Adipocyte (in vitro differentiated cells): ENCODE data around the gene NUTM2G.
"Not testable (repeated sequence)": the region's sequence is repeated elsewhere in the genome, so short reads cannot be mapped to it uniquely, and the experiment has no call there.

Source experiments
- DNase-seq: peaks from one replicate; pipeline ENCODE4 v3.0.0-alpha.2; 2015; ENCODE audit warnings: low read depth
- H3K27me3 ChIP-seq: replicated peaks from 2 replicates; pipeline ENCODE4 v1.7.0; 2013; ENCODE audit warnings: mild to moderate bottlenecking, low read length, moderate library complexity; ENCODE audit not compliant: control insufficient read depth, insufficient read depth
- H3K36me3 ChIP-seq: 2 replicates; pipeline ENCODE4 v1.7.0; 2013; ENCODE audit warnings: low read length, mild to moderate bottlenecking, moderate library complexity; ENCODE audit not compliant: control insufficient read depth, insufficient read depth, severe bottlenecking
- H3K4me1 ChIP-seq: 2 replicates; pipeline ENCODE4 v1.7.0; 2013; ENCODE audit warnings: mild to moderate bottlenecking, low read length, moderate library complexity; ENCODE audit not compliant: control insufficient read depth, insufficient read depth
- H3K4me3 ChIP-seq: 2 replicates; pipeline ENCODE4 v1.7.0; 2013; ENCODE audit warnings: mild to moderate bottlenecking, low read length, moderate library complexity
- H3K9ac ChIP-seq: 2 replicates; pipeline ENCODE4 v1.7.0; 2013; ENCODE audit warnings: mild to moderate bottlenecking, low read length, moderate library complexity
- H3K9me3 ChIP-seq: 2 replicates; pipeline ENCODE4 v1.7.0; 2013; ENCODE audit warnings: mild to moderate bottlenecking, low read length, moderate library complexity; ENCODE audit not compliant: control insufficient read depth

NUTM2G gene, protein sequence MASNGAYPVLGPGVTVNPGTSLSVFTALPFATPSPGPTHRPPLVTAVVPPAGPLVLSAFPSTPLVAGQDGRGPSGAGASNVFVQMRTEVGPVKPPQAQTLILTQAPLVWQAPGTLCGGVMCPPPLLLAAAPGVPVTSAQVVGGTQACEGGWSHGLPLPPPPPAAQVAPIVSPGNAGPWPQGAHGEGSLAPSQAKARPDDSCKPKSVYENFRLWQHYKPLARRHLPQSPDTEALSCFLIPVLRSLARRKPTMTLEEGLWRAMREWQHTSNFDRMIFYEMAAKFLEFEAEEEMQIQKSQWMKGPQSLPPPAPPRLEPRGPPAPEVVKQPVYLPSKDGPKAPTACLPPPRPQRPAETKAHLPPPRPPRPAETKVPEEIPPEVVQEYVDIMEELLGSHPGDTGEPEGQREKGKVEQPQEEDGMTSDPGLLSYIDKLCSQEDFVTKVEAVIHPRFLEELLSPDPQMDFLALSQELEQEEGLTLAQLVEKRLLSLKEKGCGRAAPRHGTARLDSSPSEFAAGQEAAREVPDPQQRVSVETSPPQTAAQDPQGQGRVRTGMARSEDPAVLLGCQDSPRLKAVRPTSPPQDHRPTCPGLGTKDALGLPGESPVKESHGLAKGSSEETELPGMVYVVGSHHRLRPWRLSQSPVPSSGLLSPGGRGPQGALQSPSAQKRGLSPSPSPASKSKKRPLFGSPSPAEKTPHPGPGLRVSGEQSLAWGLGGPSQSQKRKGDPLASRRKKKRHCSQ

DNA sequence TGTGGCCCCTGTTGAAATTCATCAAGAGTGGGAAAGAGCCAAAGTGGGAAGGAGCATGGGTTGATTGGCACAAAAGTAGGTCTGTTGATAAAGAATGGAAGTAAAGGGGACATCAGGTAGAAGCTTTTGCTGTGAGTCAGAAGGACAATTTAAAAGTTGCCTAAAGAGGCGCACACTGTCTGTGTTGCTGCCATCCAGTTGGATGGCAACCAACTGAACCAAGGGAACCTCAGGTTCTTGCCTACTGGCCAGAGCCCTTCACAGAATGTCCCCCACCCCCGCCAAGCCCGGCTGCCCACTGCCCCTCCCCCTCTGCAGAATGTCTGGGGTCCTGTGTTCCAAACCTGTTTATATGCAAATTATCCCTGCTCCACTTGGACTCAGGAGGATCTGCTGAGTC lies at the start of gene NUTM2G:
TSS of gene NUTM2G (plus strand) at position 301 of the 400 bp plus-strand sequence. CDS start 182 bp downstream, outside the sequence.
- H3K27me3 ChIP-seq, H3K36me3 ChIP-seq, H3K9me3 ChIP-seq, H3K9ac ChIP-seq, H3K4me1 ChIP-seq, H3K4me3 ChIP-seq, DNase-seq: not testable (repeated sequence)

DNA sequence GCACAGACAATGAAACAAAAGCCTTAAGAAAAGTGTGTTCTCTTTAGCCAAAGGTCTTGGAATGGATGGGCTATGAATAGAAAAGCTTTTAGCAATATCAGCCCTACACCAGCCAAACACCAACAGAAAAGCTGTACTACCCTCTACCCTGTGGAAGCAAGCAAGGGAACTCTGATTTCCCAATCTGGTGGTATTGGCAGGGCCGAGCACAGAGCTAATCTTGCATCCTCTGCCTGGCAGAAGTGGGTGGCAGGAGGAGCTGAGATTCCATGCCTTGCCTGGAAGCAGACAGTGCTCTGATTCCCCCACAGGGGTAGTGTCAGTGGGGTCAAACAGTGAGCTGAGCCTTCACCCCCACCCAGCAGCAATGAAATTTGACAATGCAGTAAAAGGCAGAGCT lies 44.7 kb upstream of the NUTM2G start:
- Histone ChIP-seq H3K4me1 (peaks cover 15% of the 10 kb centered on the region), H3K9me3 (no peaks in the 10 kb centered on the region), H3K9ac (no peak overlapping the region), H3K36me3 (no peaks in the 10 kb centered on the region), H3K27me3 (no peaks in the 10 kb centered on the region), H3K4me3 (no peak overlapping the region)
- no peak for DNase-seq

DNA sequence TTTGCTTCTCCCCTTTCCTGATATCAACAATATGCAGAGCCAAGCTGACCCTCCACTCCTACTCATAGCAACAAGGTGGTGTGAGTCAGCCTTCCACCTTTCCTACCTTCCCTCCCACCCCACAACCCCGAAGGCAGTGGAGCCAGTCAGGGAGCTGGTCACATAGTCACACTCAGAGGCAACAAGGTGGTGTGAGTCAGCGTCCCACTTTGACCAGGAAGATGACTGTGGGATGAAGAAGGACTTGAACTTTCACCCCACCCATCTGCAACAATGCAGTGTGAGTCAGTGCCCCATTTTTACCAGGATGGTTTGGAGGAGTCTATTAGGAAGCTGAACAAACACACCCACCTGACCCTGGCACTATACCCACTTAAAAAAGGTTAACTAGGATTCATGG lies 44.2 kb upstream of the NUTM2G start:
- H3K4me3 ChIP-seq: no peak overlapping the region
- no peaks in the 10 kb centered on the region for H3K27me3 ChIP-seq
- H3K9me3 ChIP-seq: no peaks in the 10 kb centered on the region
- DNase-seq: peak; percentile 23
- no peaks in the 10 kb centered on the region for H3K36me3 ChIP-seq
- H3K4me1 ChIP-seq: peaks cover 15% of the 10 kb centered on the region
- no peak overlapping the region for H3K9ac ChIP-seq

DNA sequence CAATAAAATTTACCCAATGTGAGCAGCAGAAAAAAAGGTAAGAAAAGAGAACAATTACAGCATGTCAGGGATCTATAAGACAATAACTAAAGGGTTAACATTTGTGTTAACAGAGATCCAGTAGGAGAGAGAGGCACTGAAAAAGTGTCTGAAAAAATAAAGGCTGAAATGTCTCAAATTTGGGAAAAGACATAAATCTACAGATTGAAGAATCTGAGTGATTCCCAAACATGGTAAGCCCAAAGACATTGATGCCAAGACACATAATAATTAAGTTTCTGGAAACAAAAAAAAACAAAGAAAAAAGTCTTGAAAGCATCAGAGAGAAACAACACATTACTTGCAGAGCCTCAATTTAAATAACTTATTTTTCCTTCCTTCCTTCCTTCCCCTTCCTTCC lies 43.2 kb upstream of the NUTM2G start:
- Histone ChIP-seq H3K27me3 (no peaks in the 10 kb centered on the region), H3K4me3 (no peak overlapping the region), H3K9ac (no peak overlapping the region), H3K9me3 (no peaks in the 10 kb centered on the region), H3K4me1 (peaks cover 15% of the 10 kb centered on the region), H3K36me3 (no peaks in the 10 kb centered on the region)
- no peak for DNase-seq

DNA sequence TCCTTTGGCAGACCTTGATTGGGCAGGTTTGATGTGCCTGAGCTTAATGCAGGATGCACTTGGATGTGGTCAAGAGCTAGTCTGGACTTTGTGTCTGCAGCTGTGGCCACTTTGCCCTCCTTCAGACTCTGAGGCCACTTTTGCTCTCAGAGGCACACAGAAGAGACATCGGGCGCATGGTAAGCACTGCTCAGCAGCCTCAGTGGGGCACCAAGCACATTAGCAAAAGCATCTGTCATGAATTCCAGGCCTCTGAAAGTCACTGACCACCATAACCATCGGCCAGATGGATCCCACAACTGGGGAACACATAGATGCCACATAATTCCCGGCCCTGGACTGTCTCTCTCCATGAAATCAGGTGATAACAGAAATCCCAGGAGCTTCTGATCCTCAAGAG lies 40.1 kb upstream of the NUTM2G start:
- DNase-seq: no peak
- H3K4me1 ChIP-seq: peaks cover 9% of the 10 kb centered on the region
- no peaks in the 10 kb centered on the region for H3K9me3 ChIP-seq
- H3K9ac ChIP-seq: no peak overlapping the region
- no peak overlapping the region for H3K4me3 ChIP-seq
- no peaks in the 10 kb centered on the region for H3K36me3 ChIP-seq
- no peaks in the 10 kb centered on the region for H3K27me3 ChIP-seq

DNA sequence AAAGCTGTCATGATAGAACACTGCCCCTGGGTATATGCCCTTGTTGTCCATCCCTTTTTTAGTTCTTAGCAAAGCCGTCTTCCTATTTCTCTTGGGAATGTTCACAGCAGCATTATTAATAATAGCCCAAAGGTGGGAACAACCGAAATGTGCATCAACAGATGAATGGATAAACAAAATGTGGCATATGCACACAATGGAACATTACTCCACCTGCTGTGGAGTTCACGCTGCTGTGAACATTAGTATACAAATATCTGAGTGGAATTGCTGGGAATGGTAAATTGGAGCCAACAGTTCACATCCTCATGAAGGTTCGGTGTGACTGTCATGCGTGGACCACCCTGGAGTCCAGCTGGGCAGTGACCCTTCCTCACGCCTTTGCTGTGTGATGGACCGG lies 36.5 kb upstream of the NUTM2G start:
- Histone ChIP-seq H3K4me1 (no peaks in the 10 kb centered on the region), H3K4me3 (no peak overlapping the region), H3K36me3 (peaks cover 8% of the 10 kb centered on the region), H3K9me3 (no peaks in the 10 kb centered on the region), H3K27me3 (no peaks in the 10 kb centered on the region), H3K9ac (no peak overlapping the region)
- no peak for DNase-seq

DNA sequence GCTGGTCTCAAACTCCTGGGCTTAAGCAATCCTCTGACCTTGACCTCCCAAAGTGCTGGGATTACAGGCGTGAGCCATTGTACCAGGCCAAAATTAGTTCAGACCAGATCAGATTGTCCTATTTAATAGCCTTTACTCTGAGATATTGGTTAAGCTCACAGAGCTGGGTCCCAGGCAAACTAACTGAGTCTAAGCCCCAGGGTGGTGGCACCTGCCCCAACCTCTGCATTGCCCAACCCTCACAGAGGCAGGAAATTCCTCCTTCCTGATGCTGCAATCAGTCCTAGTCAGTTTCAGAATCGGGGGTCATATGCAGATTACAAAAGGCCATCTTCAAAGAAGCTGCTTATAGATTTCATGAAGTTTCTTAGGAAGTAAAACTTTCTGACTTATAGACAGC lies 28.6 kb upstream of the NUTM2G start:
- not testable (repeated sequence) for H3K4me1 ChIP-seq, H3K4me3 ChIP-seq, H3K36me3 ChIP-seq, H3K9ac ChIP-seq, DNase-seq, H3K9me3 ChIP-seq, H3K27me3 ChIP-seq

DNA sequence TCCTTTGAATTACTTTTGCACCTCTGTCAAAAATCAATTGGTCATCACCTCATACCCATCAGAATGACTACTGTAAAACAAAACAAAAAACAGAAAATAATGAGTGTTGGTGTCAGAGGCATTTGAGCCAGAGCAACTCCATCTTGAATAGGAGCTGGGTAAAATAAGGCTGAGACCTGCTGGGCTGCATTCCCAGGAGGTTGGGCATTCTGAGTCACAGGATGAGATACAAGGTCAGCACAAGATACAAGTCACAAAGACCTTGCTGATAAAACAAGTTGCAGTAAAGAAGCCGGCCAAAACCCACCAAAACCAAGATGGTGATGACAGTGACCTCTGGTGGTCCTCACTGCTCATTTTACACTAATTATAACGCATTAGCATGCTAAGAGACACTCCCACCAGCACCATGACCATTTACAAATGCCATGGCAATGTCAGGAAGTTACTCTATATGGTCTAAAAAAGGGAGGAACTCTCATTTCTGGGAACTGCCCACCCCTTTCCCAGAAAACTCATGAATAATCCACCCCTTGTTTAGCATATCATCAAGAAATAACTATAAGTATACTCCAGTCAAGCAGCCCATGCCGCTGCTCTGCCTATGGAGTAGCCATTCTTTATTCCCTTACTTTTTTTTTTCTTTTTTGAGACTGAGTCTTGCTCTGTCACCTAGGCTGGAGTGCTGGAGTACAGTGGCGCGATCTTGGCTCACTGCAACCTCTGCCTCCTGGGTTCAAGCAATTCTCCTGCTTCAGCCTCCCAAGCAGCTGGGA lies 23.5 kb upstream of the NUTM2G start:
- H3K9me3 ChIP-seq, H3K27me3 ChIP-seq, H3K4me3 ChIP-seq, H3K36me3 ChIP-seq, H3K4me1 ChIP-seq, H3K9ac ChIP-seq, DNase-seq: not testable (repeated sequence)

DNA sequence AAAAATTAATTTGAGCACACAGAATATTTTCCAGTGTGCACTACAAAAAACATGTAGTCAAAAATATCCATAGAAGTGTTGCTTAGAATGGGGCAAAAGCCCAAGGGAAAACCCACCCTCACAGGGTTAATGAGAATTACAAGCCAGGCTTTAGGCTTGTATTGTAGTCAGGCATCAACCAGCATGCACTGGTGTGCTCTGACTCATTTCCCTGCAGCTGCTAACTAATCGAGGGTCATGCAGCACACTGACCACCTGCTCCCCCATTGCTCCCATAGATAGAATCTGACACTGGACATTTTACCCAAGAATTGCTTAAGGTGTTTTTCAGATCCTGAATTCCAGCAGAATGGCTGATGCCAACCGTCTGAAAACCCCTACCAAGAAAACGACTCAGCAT lies 20.2 kb upstream of the NUTM2G start:
- not testable (repeated sequence) for DNase-seq, H3K4me3 ChIP-seq, H3K9ac ChIP-seq, H3K4me1 ChIP-seq, H3K27me3 ChIP-seq, H3K9me3 ChIP-seq, H3K36me3 ChIP-seq

DNA sequence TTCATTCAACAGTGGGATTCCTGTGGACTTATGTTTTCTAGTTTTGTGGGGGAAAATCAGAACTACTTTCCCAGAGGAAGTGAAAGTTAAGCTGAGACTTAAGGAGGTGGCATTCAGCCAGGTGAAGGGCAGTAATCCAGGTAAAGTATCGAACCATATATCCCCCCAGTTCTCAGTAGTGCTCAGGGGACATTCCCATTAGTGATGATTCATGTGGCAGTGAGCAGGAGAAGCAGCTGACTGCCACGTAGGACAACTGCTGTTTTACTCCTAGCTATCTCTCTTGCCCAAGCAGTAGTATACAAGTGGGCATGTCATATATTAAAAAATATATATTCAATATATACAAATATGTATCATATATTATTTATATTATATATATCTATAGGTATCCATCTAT lies 13.1 kb upstream of the NUTM2G start:
- not testable (repeated sequence) for DNase-seq, H3K4me3 ChIP-seq, H3K9me3 ChIP-seq, H3K9ac ChIP-seq, H3K27me3 ChIP-seq, H3K36me3 ChIP-seq, H3K4me1 ChIP-seq

DNA sequence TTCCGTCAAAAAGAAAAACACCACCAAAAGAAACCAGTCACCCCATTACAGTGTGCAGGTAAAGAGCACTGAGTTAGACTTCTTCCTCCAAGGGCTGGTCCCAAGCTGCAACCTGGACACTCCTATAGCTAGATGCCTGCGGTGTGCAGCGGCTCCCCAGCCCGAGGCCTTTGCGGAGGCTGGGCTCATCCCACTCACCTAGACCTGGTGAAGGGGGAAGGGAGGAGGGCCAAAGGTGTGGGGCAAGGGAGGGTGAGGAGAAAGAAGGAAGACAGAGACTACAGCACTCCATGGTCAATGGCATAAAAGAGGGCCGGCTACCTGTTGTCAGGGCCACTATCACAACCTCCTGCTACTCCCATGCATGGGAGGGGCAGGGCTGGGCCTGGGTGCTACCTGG lies 12.1 kb upstream of the NUTM2G start:
- not testable (repeated sequence) for DNase-seq, H3K4me3 ChIP-seq, H3K4me1 ChIP-seq, H3K27me3 ChIP-seq, H3K9me3 ChIP-seq, H3K9ac ChIP-seq, H3K36me3 ChIP-seq
